Coronary artery (tissue), 2 donors: Measurements from ENCODE around the gene TRPV5.
A peak's percentile ranks its signal among the peaks of the same experiment; 100 is the strongest.

ENCODE experiments used
- DNase-seq: peaks from one replicate; pipeline ENCODE4 v3.0.0-alpha.2; 2017; ENCODE audit warnings: low spot score
- H3K27ac ChIP-seq, 2 donors: fragments of 200-600 bp; sonication (generic); one replicate each; pipeline ENCODE4 v1.5.1; 2016 to 2019
- H3K4me3 ChIP-seq: fragments of 200-600 bp; sonication (generic); 2 replicates; pipeline ENCODE4 v1.5.1; 2016; ENCODE audit warnings: mild to moderate bottlenecking, moderate library complexity
- CTCF ChIP-seq: fragments of 200-600 bp; sonication (generic); IDR thresholded peaks from one replicate; pipeline ENCODE4 v1.5.1; 2019; ENCODE audit warnings: antibody characterized with exemption

Gene TRPV5

GRCh38 chr7:142913051-142913450, 20.5 kb downstream of the TRPV5 start:
- no peak for TF ChIP-seq CTCF
- no peak for DNase-seq
- no peak overlapping the region for H3K27ac ChIP-seq
- H3K4me3 ChIP-seq = no peak overlapping the region

GRCh38 chr7:142910481-142910880, 23.1 kb downstream of the TRPV5 start:
- TF ChIP-seq CTCF = no peak
- Histone ChIP-seq H3K27ac (no peak overlapping the region), H3K4me3 (no peak overlapping the region)
- DNase-seq = no peak

GRCh38 chr7:142910031-142910433, 23.5 kb downstream of the TRPV5 start:
- H3K27ac ChIP-seq = no peak overlapping the region
- H3K4me3 ChIP-seq = no peak overlapping the region
- no peak for TF ChIP-seq CTCF
- no peak for DNase-seq

- TF ChIP-seq CTCF = no peak
- no peak overlapping the region for H3K27ac ChIP-seq
- DNase-seq = peak; percentile 38
- no peak overlapping the region for H3K4me3 ChIP-seq
Observed at GRCh38 chr7:142908921-142909890, 24.3 kb downstream of the TRPV5 start.

GRCh38 chr7:142908290-142908689, 25.3 kb downstream of the TRPV5 start:
- Histone ChIP-seq H3K27ac (no peak overlapping the region), H3K4me3 (no peak overlapping the region)
- no peak for TF ChIP-seq CTCF
- peak; percentile 40 for DNase-seq

GRCh38 chr7:142906643-142907042, 26.9 kb downstream of the TRPV5 start:
- no peak overlapping the region for H3K27ac ChIP-seq
- no peak overlapping the region for H3K4me3 ChIP-seq
- no peak for TF ChIP-seq CTCF
- peak; percentile 9 for DNase-seq

- no peak overlapping the region for H3K4me3 ChIP-seq
- no peak for DNase-seq
- no peak for TF ChIP-seq CTCF
Observed at GRCh38 chr7:142905759-142906158, 27.8 kb downstream of the TRPV5 start.

More at GRCh38 chr7:142905759-142906158, 27.8 kb downstream of the TRPV5 start:
- H3K27ac ChIP-seq = no peak overlapping the region
